Activated CD4-positive, alpha-beta T cell treated with anti-CD3 and anti-CD28 coated beads for 36 hours (primary cell): ENCODE measurements around the gene CRYGS. TPM values are rescaled to one million over a fixed set of nuclear protein-coding genes. Genes with fewer than 3 reads are reported as not detected.

Source experiments
- ATAC-seq: fragments of 200-7000 bp; cut with Tn5 transposase; one replicate; pipeline ENCODE4 v1.10.0; 2021; ENCODE audit warnings: mild to moderate bottlenecking, moderate library complexity
- CTCF ChIA-PET: fragments of 350-600 bp; sonication (Branson Sonifier 250); formaldehyde crosslinking; loops from one replicate; lab custom pipeline; 2021; ENCODE audit warnings: antibody characterized with exemption; lab: Charles Lee
- POLR2A ChIA-PET: fragments of 350-600 bp; sonication (Branson Sonifier 250); formaldehyde crosslinking; loops from one replicate; lab custom pipeline; 2021; ENCODE audit warnings: antibody characterized with exemption, inconsistent platforms; lab: Charles Lee
- DNase-seq: peaks from one replicate; pipeline ENCODE4 v3.0.0-alpha.2; 2020
- H3K27ac Mint-ChIP-seq: one replicate; pipeline ENCODE4 v1.8.0; 2021; ENCODE audit warnings: mixed read lengths
- H3K27me3 Mint-ChIP-seq: one replicate; pipeline ENCODE4 v1.8.0; 2021; ENCODE audit warnings: mixed read lengths
- H3K36me3 Mint-ChIP-seq: one replicate; pipeline ENCODE4 v1.8.0; 2021; ENCODE audit warnings: low read depth, mixed read lengths
- H3K4me1 Mint-ChIP-seq: one replicate; pipeline ENCODE4 v1.8.0; 2021; ENCODE audit warnings: mixed read lengths
- H3K4me3 Mint-ChIP-seq: one replicate; pipeline ENCODE4 v1.8.0; 2021; ENCODE audit warnings: mild to moderate bottlenecking, moderate library complexity, mixed read lengths
- H3K9me3 Mint-ChIP-seq: one replicate; pipeline ENCODE4 v1.8.0; 2021; ENCODE audit warnings: low read depth, mixed read lengths
- intact Hi-C, 2 experiments: fragments of 100-400 bp; cut with DNase I in 1 of 2; cut with micrococcal nuclease in 1 of 2; formaldehyde crosslinking; loops; one replicate each; pipeline versions ENCODE4 v1.14.2 to v1.15.1; 2022 to 2024; cut with DNase I, micrococcal nuclease
- total RNA-seq, 2 experiments: library from RNA; stranded (reverse); gene quantifications; one replicate each; pipeline ENCODE4 v1.2.3, GENCODE V29; 2021

The CRYGS gene
- total RNA-seq, 2 experiments from 2014 or later: 1.6 to 1.7 TPM

GRCh38 chr3:186496016-186496415 is 48.2 kb downstream of the CRYGS start:
- intact Hi-C loops: no loop called here
- H3K4me3 Mint-ChIP-seq: no peak overlapping the region
- H3K27me3 Mint-ChIP-seq: no peaks in the 10 kb centered on the region
- POLR2A ChIA-PET: no interaction called here
- no peaks in the 10 kb centered on the region for H3K4me1 Mint-ChIP-seq
- no peaks in the 10 kb centered on the region for H3K36me3 Mint-ChIP-seq
- ATAC-seq: no peak
- peaks cover 6% of the 10 kb centered on the region for H3K9me3 Mint-ChIP-seq
- no peak for DNase-seq
- CTCF ChIA-PET: interaction anchor here (0.7 to 2.9 kb wide), 5 partner anchors 17 to 44 kb away, joined by 4 to 11 read pairs (median 4); no protein-coding TSS in a partner anchor
- H3K27ac Mint-ChIP-seq: no peak overlapping the region

GRCh38 chr3:186493525-186494255 is 50.5 kb downstream of the CRYGS start:
- Mint-ChIP-seq H3K4me3 (no peak overlapping the region), H3K27ac (no peak overlapping the region), H3K27me3 (no peaks in the 10 kb centered on the region), H3K36me3 (no peaks in the 10 kb centered on the region), H3K4me1 (peaks cover 8% of the 10 kb centered on the region), H3K9me3 (peaks cover 2% of the 10 kb centered on the region)
- DNase-seq (no peak), ATAC-seq (no peak)
- CTCF ChIA-PET: no interaction called here
- POLR2A ChIA-PET: no interaction called here
- intact Hi-C loops: no loop called here

- Mint-ChIP-seq H3K9me3 (no peaks in the 10 kb centered on the region), H3K4me3 (no peak overlapping the region), H3K27ac (no peak overlapping the region), H3K27me3 (no peaks in the 10 kb centered on the region), H3K4me1 (peaks cover 14% of the 10 kb centered on the region), H3K36me3 (no peaks in the 10 kb centered on the region)
- ChIA-PET CTCF (interaction anchor here (0.9 to 2.6 kb wide), 2 partner anchors 21 to 48 kb away, joined by 3 to 9 read pairs; no protein-coding TSS in a partner anchor), POLR2A (no interaction called here)
- intact Hi-C loops: no loop called here
- ATAC-seq (no peak), DNase-seq (no peak)
Observed at GRCh38 chr3:186492385-186492984, 51.7 kb downstream of the CRYGS start.

- ChIA-PET POLR2A (no interaction called here), CTCF (no interaction called here)
- peaks cover 14% of the 10 kb centered on the region for H3K4me1 Mint-ChIP-seq
- no peak overlapping the region for H3K27ac Mint-ChIP-seq
- intact Hi-C loops: no loop called here
- no peak for DNase-seq
- ATAC-seq: no peak
- no peaks in the 10 kb centered on the region for H3K36me3 Mint-ChIP-seq
- no peaks in the 10 kb centered on the region for H3K9me3 Mint-ChIP-seq
- H3K4me3 Mint-ChIP-seq: no peak overlapping the region
- no peaks in the 10 kb centered on the region for H3K27me3 Mint-ChIP-seq
Observed at GRCh38 chr3:186489507-186489906, 54.7 kb downstream of the CRYGS start.

Other genes with a start within 250 kb of the CRYGS start
- gene DGKG, start 182.1 kb downstream of the CRYGS start, total RNA-seq: 1 to 10 TPM in 1 of 2 experiments, under 1 TPM in 1; 0.71 to 1.3 TPM
- 10 to 100 TPM; 10.5 to 11.4 TPM for gene TBCCD1, start 23.0 kb upstream of the CRYGS start, total RNA-seq
- 10 to 100 TPM; 30.9 to 36.6 TPM for gene DNAJB11, start 26.3 kb upstream of the CRYGS start, total RNA-seq
- gene AHSG, start 68.7 kb upstream of the CRYGS start, total RNA-seq: not detected
- gene FETUB, start 96.0 kb upstream of the CRYGS start, total RNA-seq: not detected
- gene HRG, start 121.6 kb upstream of the CRYGS start, total RNA-seq: under 1 TPM in 1 of 2 experiments, not detected in 1; 0.11 TPM
- gene KNG1, start 173.0 kb upstream of the CRYGS start, total RNA-seq: not detected
- 100 to 1,000 TPM; 291 to 390 TPM for gene EIF4A2, start 239.2 kb upstream of the CRYGS start, total RNA-seq